Endothelial cell of umbilical vein (primary cell): ENCODE measurements around the gene EDAR. TPM values are rescaled to one million over a fixed set of nuclear protein-coding genes. Genes with fewer than 3 reads are reported as not detected.

Source experiments
- BruUV-seq: library from RNA; stranded (reverse); fragments of 400-500 nt; replicated peaks from 2 replicates; lab custom pipeline; 2021; lab: Mats Ljungman, UMichigan
- CTCF ChIA-PET: fragments of 300-600, 350-600 bp; sonication (Branson Sonifier 250); formaldehyde crosslinking; loops from one replicate; lab custom pipeline; 2021; ENCODE audit warnings: antibody characterized with exemption, inconsistent platforms; lab: Charles Lee
- POLR2A ChIA-PET: fragments of 300-600, 350-600 bp; sonication (Branson Sonifier 250); formaldehyde crosslinking; loops from one replicate; lab custom pipeline; 2021; ENCODE audit warnings: antibody characterized with exemption, inconsistent platforms; lab: Charles Lee
- DNase-seq: peaks from one replicate; pipeline ENCODE4 v3.0.0-alpha.2; 2011; ENCODE audit warnings: low read depth, low spot score
- FAIRE-seq: peaks from 2 replicates; lab custom pipeline; 2011; peaks lifted over from hg19 to GRCh38; lab: Jason Lieb, UNC
- H2AFZ ChIP-seq: 2 replicates; pipeline ENCODE4 v1.6.0; 2012; ENCODE audit warnings: low read depth, low read length, control low read depth, inconsistent platforms
- H3K27ac ChIP-seq: 2 replicates; pipeline ENCODE4 v1.5.1; 2011; ENCODE audit warnings: low read depth, mild to moderate bottlenecking, control low read depth, low read length, moderate library complexity; ENCODE audit not compliant: insufficient read depth
- H3K27me3 ChIP-seq, 2 experiments: 2 replicates each; pipeline versions ENCODE4 v1.6.0 to v1.6.1; 2011; ENCODE audit warnings: low read length in 2 of 2, mixed read lengths in 1 of 2; ENCODE audit not compliant: control insufficient read depth in 2 of 2, insufficient read depth in 2 of 2
- H3K36me3 ChIP-seq, 2 experiments: 2 replicates in 1 of 2; 3 replicates in 1 of 2; pipeline ENCODE4 v1.5.1; 2011; ENCODE audit warnings: low read length in 2 of 2, mild to moderate bottlenecking in 1 of 2, moderate library complexity in 1 of 2; ENCODE audit not compliant: control insufficient read depth in 2 of 2, insufficient read depth in 2 of 2; ENCODE audit errors: extremely low read depth in 1 of 2
- H3K4me1 ChIP-seq: 3 replicates; pipeline ENCODE4 v1.5.1; 2011; ENCODE audit warnings: mild to moderate bottlenecking, low read length; ENCODE audit not compliant: control insufficient read depth, insufficient read depth; ENCODE audit errors: extremely low read depth
- H3K4me2 ChIP-seq: 2 replicates; pipeline ENCODE4 v1.6.1; 2011; ENCODE audit warnings: low read length, control low read depth, mixed read lengths; ENCODE audit not compliant: insufficient read depth
- H3K4me3 ChIP-seq, 3 experiments: fragments of 200-600 bp in 1 of 3; sonication (generic), shearing (Covaris generic) in 1 of 3; replicated peaks in 1 of 3; 2 replicates each; pipeline ENCODE4 v1.5.1; 2011 to 2016; ENCODE audit warnings: control low read depth in 3 of 3, low read length in 3 of 3, mild to moderate bottlenecking in 2 of 3, inconsistent platforms in 1 of 3, low read depth in 1 of 3, moderate library complexity in 1 of 3; ENCODE audit not compliant: insufficient read depth in 1 of 3
- H3K79me2 ChIP-seq: 2 replicates; pipeline ENCODE4 v1.6.0; 2012; ENCODE audit warnings: low read length, inconsistent platforms; ENCODE audit not compliant: control insufficient read depth, insufficient read depth
- H3K9ac ChIP-seq: replicated peaks from 2 replicates; pipeline ENCODE3; 2011; ENCODE audit warnings: low read length, control low read depth; ENCODE audit not compliant: insufficient read depth; ENCODE audit errors: extremely low read depth
- H3K9me1 ChIP-seq: replicated peaks from 3 replicates; pipeline ENCODE4 v1.6.0; 2011; ENCODE audit warnings: mild to moderate bottlenecking, low read length; ENCODE audit not compliant: control insufficient read depth, insufficient read depth; ENCODE audit errors: extremely low read depth
- H3K9me3 ChIP-seq: replicated peaks from 2 replicates; pipeline ENCODE4 v1.5.1; 2012; ENCODE audit warnings: low read length, inconsistent platforms; ENCODE audit not compliant: control insufficient read depth, insufficient read depth
- H4K20me1 ChIP-seq: replicated peaks from 2 replicates; pipeline ENCODE3; 2011; ENCODE audit warnings: mild to moderate bottlenecking, low read length; ENCODE audit not compliant: control insufficient read depth, insufficient read depth; ENCODE audit errors: extremely low read depth
- CTCF ChIP-seq, 2 donors: IDR thresholded peaks; 1 replicate in 1 of 2; 2 replicates in 1 of 2; pipeline ENCODE4 v1.5.1; 2011; ENCODE audit warnings: low read length in 2 of 2, mild to moderate bottlenecking in 2 of 2, moderate library complexity in 2 of 2, control low read depth in 1 of 2, inconsistent platforms in 1 of 2, low read depth in 1 of 2; ENCODE audit not compliant: insufficient read depth in 1 of 2; ENCODE audit errors: extremely low read depth in 1 of 2
- EZH2 ChIP-seq: IDR thresholded peaks from 2 replicates; pipeline ENCODE4 v1.6.1; 2012; ENCODE audit warnings: borderline replicate concordance, low read depth, mild to moderate bottlenecking, moderate library complexity, low read length, inconsistent platforms; ENCODE audit not compliant: severe bottlenecking
- FOS ChIP-seq: IDR thresholded peaks from 2 replicates; pipeline ENCODE4 v1.6.1; 2011; ENCODE audit warnings: mild to moderate bottlenecking, low read length, moderate library complexity, borderline replicate concordance; ENCODE audit not compliant: insufficient read depth
- GATA2 ChIP-seq: IDR thresholded peaks from 2 replicates; pipeline ENCODE4 v1.7.0; 2011; ENCODE audit warnings: low read depth, mild to moderate bottlenecking, moderate library complexity, mixed read lengths, low read length; ENCODE audit not compliant: insufficient read length, insufficient read depth
- JUN ChIP-seq: IDR thresholded peaks from 2 replicates; pipeline ENCODE4 v1.6.1; 2011; ENCODE audit warnings: borderline replicate concordance, low read depth; ENCODE audit not compliant: insufficient read length, insufficient read depth
- MAX ChIP-seq: IDR thresholded peaks from 2 replicates; pipeline ENCODE4 v1.6.1; 2011; ENCODE audit not compliant: insufficient read depth, insufficient read length
- MYC ChIP-seq: IDR thresholded peaks from one replicate; pipeline ENCODE4 v1.6.1; 2011; ENCODE audit warnings: mild to moderate bottlenecking, low read depth, low read length
- POLR2A ChIP-seq: IDR thresholded peaks from 2 replicates; pipeline ENCODE4 v1.6.1; 2012; ENCODE audit warnings: low read depth, mild to moderate bottlenecking, control low read depth, low read length
- POLR2AphosphoS5 ChIP-seq: IDR thresholded peaks from 2 replicates; pipeline ENCODE4 v1.6.1; 2012; ENCODE audit warnings: low read depth, mild to moderate bottlenecking, control low read depth, low read length, moderate library complexity; ENCODE audit not compliant: insufficient read depth
- dilution Hi-C: fragments of 300-500 bp; cut with MboI; formaldehyde crosslinking; loops from one replicate; pipeline ENCODE4 v1.15.0; 2019; ENCODE audit warnings: low sequenced_read_pairs; ENCODE audit not compliant: extremely low pct_ligation_motif_present
- intact Hi-C: fragments of 100-400 bp; cut with micrococcal nuclease; formaldehyde crosslinking; loops from one replicate; pipeline ENCODE4 v1.10.0; 2022
- polyA plus RNA-seq, 4 experiments: library from polyadenylated mRNA; depleted of rRNA in 3 of 4; stranded (reverse) in 3 of 4; unstranded in 1 of 4; fragments of >200 nt; gene quantifications; 2 replicates each; pipeline versions ENCODE4 v1.2.1 to v1.2.3, GENCODE V29; 2011 to 2012; ENCODE audit warnings: missing spikeins in 1 of 4
- total RNA-seq: library from RNA; stranded (reverse); gene quantifications from 2 replicates; pipeline ENCODE4 v1.2.3, GENCODE V29; 2021

EDAR gene
- total and polyA plus RNA-seq, 2 donors (not counting 3 experiments of a cell fraction or from before 2014, with no cell fraction given): not detected

- no TSS peak for BruUV-seq
- Histone ChIP-seq H2AFZ (no peak overlapping the region), H3K27me3 (no peaks in the 10 kb centered on the region), H3K4me2 (no peak overlapping the region), H3K9ac (no peak overlapping the region), H3K9me1 (no peaks in the 10 kb centered on the region), H3K4me1 (no peaks in the 10 kb centered on the region), H3K79me2 (no peaks in the 10 kb centered on the region), H3K27ac (no peak overlapping the region), H3K36me3 (no peaks in the 10 kb centered on the region), H3K9me3 (no peaks in the 10 kb centered on the region), H3K4me3 (no peak overlapping the region), H4K20me1 (no peaks in the 10 kb centered on the region)
- ChIA-PET POLR2A (no interaction called here), CTCF (interaction anchor here (1.0 to 1.4 kb wide), 2 partner anchors 18 to 598 kb away, joined by 3 read pairs; no protein-coding TSS in a partner anchor)
- DNase-seq (no peak), FAIRE-seq (no peak)
- dilution Hi-C loops (no loop called here), intact Hi-C loops (no loop called here)
- TF ChIP-seq JUN: no peak
- TF ChIP-seq POLR2A: no peak
- TF ChIP-seq GATA2: no peak
- no peak for TF ChIP-seq CTCF (IDR thresholded peaks at IDR 0.05; ENCODE audit: extremely low read depth in 1 of 2, insufficient read depth in 1 of 2, low read depth in 1 of 2, low read length in 2 of 2)
- no peak for TF ChIP-seq POLR2AphosphoS5
- no peak for TF ChIP-seq MYC
- no peak for TF ChIP-seq FOS
- TF ChIP-seq MAX: no peak
- TF ChIP-seq EZH2: no peak
Observed at GRCh38 chr2:108912629-108912902, 76.5 kb downstream of the EDAR start.
